Posterior cingulate gyrus (tissue), 11 donors: ENCODE data around the gene TCERG1L.
"Not testable (repeated sequence)": the region's sequence is repeated elsewhere in the genome, so short reads cannot be mapped to it uniquely, and the experiment has no call there.

Experiments
- DNase-seq, 10 donors: peaks; one replicate each; pipeline versions ENCODE4 v3.0.0 to v3.0.0-alpha.2; 2020 to 2021; ENCODE audit warnings: mixed read lengths in 3 of 10
- intact Hi-C: fragments of 100-400 bp; cut with DNase I; formaldehyde crosslinking; loops from one replicate; pipeline ENCODE4 v1.15.1; 2023

TCERG1L gene, protein sequence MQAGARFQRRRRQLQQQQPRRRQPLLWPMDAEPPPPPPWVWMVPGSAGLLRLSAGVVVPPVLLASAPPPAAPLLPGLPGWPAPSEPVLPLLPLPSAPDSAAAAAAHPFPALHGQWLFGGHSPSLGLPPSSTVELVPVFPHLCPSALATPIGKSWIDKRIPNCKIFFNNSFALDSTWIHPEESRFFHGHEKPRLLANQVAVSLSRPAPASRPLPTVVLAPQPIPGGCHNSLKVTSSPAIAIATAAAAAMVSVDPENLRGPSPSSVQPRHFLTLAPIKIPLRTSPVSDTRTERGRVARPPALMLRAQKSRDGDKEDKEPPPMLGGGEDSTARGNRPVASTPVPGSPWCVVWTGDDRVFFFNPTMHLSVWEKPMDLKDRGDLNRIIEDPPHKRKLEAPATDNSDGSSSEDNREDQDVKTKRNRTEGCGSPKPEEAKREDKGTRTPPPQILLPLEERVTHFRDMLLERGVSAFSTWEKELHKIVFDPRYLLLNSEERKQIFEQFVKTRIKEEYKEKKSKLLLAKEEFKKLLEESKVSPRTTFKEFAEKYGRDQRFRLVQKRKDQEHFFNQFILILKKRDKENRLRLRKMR

DNA sequence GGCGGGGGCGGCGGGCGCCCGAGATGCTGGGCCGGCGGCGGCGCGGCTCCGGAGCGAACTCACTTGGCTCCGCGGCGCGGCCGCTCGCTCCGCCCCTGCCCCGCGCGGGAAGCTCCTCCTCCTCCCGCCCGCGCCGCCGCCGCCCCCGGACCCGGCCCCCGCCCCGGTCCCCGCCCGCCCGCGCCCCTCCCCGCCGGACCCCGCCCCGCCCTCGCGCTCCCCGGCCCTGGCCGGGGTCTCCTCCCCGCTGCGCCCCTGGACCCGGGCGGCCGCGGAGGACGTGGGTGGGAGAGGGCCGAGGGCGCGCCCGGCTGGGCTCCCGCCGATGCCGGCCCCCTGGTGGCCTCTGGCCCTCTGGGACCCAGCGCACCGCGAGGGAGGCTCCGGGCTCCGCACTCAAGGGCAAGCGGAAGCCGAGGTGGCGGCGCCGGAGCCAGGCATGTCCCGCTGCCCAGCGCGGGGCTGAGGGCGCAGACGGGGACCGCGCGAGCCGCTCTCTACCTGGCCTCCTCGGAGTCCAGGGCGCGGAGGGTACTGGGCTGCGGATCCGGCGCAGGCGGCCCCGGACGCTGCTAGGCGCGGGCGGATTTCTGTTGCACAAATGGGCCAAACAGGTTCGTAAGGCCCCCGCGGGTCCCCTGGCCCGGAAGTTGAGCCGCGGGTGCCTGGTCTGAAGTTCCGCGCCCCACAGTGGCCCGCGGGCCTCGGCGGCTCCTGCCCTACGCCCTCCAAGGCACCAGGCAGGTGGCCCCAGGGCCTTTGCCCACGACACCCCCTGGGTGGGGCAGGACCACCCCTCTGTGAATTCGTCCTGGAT, at the start of gene TCERG1L:
Gene TCERG1L, minus strand, starts transcription at position 61 of the 817 bp plus-strand sequence. CDS start 86 bp downstream, outside the sequence.
- DNase-seq: peak in 3 of 10 donors; percentile 83 to 84 (median 83)
- intact Hi-C loops: loop anchor here (10.0 kb wide), 1 partner anchor 1117 kb away; no protein-coding TSS in a partner anchor

DNA sequence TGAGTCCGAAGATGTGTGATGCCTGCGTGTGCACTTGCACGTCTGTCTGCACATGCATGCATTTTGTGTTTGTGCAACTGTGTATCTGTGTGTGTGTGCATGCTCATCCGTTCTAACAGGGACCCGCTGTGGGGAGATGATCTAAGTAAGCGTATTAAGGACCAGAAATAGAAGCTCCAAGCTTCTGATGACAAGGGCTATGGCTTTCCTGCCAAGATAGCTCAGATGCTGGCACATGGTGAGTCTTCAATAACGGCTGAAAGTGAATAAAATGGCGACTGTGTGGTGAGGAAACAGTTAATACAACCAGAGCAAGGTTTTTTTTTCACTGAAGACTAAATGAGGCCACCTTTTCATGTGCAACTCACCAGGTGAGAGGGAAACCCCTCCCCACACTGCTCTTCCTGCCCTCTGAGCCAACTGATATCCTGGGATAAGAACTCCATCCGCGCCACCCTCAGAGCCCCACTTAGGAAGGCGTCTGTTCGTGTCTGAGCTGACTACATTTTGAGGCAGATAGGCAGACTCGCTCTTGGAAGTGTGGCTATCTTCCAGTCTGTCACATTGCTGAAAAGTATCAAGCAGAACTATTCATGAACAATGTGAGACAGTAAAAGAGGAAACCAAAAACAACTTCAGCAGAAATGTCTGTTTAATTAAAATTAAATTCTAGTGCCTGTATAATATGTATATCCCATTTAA, 47.4 kb upstream of the TCERG1L start:
- intact Hi-C loops: no loop called here
- DNase-seq: peak in 1 of 10 donors; percentile 70

DNA sequence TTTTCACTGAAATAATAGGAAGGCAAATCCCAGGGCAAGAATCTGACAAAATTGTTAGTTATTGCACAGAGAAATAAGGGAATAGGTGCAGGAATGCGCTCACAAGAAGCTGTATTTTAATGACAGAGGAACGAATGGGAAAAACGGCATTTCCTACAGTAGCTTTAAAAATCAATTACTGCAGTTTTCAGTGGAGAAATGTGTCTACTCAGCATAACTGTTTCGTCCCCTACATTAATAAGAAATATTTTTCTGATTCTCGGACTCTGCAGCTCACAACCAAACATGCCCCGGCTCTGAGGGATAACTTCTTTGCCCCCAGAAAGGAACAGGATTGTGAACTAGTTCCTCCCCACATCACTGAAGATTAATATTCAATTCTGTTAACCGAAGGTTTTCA, 44.9 kb upstream of the TCERG1L start:
- no peak for DNase-seq
- intact Hi-C loops: no loop called here

DNA sequence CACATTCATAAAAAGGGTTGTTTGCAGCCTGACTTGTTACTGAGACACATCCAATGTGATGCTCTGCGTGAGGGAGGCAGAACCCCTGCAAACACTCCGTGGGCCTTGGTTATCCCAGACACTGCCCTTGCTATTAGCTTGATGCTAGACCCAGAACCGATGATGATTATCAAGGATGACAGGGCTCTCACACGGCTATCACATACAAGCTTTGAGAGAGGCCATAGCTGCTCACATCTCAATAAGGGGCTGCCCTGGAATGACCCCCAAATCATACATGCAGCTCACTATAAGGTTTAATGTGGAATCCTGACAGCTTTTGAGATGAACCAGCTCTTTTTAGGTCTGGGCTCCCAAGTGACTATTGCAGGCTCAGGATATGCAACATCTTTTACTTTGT, 44.4 kb upstream of the TCERG1L start:
- intact Hi-C loops: no loop called here
- no peak for DNase-seq

DNA sequence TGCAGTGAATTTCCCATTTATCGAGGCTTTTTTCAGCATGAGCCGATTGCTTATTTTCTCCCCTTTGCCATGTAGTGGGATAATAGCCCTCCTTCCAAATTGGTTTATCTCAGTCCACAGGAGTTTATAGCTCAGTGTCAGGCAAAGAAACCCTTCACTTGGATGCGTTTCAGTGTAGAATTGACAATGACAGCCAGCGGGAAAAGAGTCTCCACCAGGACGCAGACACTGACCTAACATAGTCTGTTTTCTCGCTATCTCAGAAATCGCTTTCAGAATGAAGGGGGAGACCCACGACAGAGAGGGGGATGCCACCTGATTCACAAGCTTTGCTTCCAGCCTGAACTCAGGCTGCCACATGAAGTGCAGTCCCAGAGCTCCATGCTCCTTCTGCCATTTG, 43.5 kb upstream of the TCERG1L start:
- no peak for DNase-seq
- intact Hi-C loops: no loop called here

DNA sequence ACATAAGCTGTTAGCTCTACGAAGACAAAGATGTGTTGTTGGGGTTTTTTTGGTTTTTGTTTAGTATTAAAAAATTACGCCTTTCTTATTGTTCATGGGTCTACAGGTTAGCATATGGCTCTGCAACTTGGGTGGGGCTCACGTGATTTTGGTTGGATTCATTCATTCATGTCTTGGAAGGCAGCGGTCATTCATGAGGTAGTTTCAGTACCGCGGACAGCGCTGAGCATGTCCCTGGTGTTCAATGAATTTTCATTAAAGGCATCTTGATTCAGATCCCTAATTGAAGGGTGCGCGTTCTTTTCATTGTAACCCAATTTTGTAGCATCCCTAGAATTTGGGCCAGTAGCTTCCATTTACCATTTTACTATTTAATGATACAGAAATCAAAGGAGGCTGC, 42.9 kb upstream of the TCERG1L start:
- DNase-seq: no peak
- intact Hi-C loops: no loop called here

DNA sequence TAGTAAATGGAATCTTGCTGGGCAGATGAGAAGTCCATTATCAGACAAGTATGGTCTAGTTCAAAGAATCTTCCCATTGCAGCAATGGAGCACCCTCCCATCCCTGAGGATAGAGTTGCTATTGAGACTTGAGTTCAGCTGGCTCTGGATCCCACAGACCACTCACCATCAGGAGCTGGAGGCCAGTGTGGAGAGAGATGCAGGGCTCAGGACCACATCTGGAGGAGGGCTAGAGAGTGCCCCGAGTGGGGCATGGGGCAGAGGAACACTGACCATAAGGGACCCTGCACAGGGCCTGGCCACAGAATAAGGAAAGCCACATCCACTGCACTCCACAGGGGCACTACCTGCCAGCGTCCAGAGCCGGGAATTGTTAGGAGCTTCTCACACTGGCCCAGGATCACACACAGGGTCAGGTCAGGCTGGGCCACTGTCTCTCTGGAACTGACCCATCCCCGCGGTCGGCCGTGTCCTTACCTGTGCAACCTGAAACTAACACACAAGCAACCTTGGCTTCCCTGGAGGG, 41.3 kb upstream of the TCERG1L start:
- DNase-seq: no peak
- intact Hi-C loops: no loop called here

DNA sequence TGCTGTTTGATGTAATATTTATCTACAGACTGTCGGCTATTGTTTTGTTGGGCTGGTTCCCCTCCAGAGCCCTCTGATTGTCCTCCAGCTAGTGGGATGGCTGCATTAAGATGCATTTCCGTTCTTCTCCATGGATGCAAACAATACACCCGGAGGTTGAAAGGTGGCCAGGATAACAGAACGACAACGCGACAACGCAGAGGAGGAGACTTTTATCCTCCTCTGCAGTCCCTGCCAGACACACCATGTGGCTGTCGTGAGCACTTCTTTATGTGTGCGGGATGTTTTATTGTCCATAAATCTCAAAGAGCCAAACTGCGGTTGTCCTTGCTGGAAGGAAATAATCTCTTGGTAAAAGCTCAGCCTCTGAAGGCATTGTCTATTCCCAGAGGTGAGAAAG, 39.1 kb upstream of the TCERG1L start:
- DNase-seq: no peak
- intact Hi-C loops: no loop called here

DNA sequence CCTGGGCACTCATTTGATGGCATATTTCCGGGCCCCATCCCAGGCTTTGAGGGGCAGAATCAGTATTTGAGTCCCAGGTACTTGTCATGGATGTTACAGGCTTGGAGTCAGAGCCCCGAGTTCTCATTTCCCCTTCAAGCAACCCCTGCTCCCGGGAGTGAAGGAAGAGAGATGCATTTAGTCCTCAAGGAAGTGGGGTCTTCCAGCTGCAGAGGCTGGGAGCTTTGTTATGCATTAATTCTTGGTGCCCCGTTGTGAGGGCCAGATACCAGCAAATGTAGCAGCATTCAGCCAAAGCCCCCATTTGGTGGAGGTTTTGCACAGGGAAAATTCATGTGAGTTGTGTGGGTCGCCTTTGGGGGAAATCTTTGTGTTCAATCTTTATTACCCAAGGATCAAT, 38.7 kb upstream of the TCERG1L start:
- no peak for DNase-seq
- intact Hi-C loops: no loop called here

DNA sequence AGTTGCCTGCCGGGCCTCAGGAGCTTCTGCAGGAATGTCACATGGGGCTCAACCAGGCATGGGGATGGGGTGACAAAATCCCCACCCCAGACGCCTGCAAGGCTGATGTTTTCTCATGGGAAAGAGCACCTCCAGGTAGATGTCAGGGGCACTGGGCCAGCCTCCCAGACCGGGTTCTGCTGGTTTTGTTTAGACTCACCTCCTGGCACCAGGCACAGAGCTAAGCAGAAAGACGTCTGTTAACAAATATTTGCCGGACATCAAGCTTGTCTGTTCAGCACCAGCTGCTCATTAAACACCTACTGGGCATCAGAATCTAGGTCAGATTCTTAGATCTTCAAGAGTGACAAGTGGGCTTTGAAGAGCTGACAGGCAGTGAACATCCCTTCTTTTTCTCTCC, 34.9 kb upstream of the TCERG1L start:
- intact Hi-C loops: no loop called here
- DNase-seq: peak in 1 of 10 donors; percentile 48

DNA sequence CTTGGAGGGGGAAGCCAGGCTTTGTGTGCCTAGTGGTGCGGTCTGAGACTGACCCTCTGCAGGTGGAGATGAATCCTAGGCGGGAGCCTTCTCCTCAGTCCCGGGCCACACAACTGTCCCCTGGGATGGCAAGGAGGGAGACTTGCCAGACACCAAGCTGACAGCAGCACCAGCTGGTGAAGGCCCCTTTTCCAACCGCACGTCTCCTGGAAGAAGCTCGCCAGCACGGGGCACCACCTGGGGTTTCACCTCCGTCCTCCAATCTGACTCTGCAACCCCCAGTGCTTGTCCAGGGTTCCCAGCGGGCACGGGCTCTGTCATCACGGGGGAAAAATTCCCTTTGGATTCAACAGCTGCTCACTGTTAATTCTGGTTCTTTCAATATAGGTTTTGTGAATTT, 34.2 kb upstream of the TCERG1L start:
- DNase-seq: peak in 1 of 10 donors; percentile 80
- intact Hi-C loops: no loop called here

DNA sequence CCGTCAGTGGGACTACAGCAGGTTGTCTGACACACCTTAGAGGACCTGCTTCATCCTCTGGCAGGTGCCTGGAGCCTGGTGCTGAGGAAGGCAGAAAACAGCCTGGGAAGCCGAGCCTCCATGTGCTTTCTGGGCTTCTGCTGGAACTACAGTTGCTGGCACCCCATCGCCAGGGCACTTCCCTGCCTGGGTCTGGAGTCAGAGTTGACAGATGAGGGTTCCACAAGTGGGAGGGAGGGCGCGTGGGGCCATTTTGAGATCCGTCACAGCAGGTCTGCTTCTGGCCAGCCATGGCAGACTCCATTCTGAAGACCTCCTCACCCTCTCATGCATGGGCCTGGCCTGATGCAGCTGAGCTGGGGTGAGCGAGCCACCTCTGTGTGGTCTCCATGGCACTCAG, 33.2 kb upstream of the TCERG1L start:
- intact Hi-C loops: no loop called here
- DNase-seq: peak in 1 of 10 donors; percentile 55

DNA sequence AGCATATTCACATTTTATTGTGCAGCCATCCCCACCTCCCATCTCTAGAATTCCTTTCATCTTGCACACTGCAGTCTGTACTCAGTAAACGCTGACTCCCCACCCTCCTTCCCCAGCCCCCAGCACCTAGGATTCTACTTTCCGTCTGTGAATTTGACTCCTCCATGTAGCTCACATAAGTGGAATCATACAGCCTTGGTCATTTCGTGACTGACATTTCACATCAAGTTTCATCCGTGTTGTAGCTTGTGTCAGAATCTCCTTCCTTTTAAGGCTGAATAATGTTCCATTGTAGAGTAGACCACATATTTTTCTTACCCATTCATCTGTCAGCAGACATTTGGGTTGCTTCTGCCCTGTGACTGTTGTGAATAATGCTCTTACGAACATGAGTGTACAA, 26.2 kb upstream of the TCERG1L start:
- no peak for DNase-seq
- intact Hi-C loops: no loop called here

DNA sequence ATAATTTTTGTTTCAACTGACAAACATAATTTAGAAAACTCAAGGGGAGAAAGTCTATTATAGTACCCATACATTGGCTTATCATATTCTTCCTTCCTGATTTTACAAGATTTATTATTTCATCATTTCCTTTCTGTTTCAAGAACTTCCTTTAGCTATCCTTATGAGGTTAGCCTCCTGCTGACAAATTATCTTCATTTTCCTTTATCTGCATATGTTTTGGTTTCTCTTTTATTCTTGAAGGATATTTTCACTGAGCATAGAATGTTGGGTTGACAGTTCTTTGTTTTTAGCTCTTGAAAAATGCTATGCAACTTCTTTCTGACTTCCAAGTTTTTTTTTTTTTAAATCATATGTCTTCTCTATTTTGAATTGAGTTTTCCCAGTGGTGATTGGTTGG, 21.3 kb upstream of the TCERG1L start:
- intact Hi-C loops: no loop called here
- no peak for DNase-seq

DNA sequence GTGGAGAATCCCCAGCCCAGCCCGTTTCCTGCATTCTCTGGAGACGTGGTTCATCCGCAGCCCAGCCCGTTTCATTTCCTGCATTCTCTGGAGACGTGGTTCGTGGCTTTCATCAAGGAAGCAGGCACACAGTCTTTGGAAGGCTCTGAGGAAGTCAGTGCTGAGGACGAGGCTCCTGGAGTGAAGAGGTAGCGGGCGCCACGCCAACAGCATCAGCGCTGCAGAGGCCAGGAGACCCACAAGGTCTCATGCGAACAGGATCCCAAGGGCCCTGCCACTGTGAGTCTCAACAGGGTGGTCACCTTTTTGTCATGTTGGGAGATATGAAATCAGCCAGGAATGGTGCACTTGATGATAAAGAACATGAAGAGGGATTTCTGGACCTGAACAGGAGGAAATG, 12.4 kb upstream of the TCERG1L start:
- intact Hi-C loops: no loop called here

DNA sequence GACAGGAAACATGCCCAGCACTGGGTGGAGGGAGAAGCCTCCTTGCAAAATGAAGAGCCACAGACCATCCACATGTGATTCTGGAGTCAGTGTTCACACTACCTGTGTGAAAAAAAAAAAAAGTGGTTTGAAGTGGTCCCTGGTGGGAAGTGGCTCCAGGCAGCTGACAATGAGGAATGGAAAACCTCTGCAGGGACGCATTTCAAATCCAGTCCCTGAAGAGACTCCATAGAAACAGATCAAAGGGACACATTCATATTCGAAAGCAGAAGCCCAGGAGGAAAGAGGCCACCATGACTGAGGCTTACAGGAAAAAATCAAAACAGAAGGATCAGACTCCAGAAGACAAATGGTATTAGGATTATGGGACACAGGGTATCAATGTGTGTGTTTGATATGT, 11.5 kb upstream of the TCERG1L start:
- intact Hi-C loops: no loop called here
- DNase-seq: no peak

More for the DNA sequence above, 12.4 kb upstream of the TCERG1L start:
- DNase-seq: no peak

DNA sequence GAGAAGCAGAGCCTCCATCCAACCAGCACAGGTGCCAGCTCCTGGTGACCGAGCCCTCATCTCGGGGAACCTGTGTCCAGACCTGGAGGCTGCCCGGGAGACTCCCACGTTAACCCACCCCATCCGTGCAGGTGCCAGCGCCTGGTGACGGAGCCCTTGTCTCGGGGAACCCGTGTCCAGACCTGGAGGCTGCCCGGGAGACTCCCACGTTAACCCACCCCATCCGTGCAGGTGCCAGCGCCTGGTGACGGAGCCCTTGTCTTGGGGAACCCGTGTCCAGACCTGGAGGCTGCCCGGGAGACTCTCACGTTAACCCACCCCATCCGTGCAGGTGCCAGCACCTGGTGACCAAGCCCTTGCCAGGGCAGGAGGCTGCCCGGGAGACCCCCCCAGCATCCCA, 11.1 kb upstream of the TCERG1L start:
- intact Hi-C loops: not testable (repeated sequence)
- DNase-seq: peak in 2 of 10 donors; percentile 58 to 62

DNA sequence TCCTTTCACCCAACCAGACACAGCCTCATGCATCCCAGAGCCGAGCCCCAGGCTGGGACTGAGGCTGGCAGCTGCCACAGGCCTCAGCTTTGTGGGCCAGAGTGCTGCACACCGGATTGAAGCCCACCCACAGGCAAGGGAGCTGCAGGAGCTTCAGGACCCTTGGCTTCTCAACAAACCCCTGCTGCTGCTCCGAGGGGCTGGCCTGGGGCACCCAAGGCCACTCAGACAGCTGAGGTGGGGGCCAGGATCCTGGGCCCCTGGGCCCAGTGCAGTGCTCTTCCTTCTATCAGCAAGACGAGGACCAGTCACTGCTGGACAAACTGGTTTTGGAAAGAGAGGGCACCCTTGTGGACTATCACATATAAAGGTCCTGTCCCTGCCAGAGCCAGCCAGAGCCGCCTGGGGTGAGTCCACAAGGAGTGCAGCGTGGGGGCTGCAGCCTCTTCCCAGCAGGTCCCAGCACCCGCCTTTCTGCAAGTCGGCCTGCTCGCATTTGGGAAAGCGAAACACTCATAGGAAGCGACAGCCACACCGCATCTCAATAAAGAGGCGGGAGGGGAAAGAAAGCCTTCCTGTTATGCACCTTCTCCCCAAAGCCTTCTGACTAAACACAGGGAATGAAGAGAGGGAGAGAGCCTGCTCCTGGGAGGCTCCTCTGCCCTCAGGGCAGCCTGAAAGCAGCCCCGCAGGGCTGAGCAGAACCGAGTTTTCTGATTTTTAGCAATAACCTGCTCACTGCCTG, 9.5 kb upstream of the TCERG1L start:
- intact Hi-C loops: no loop called here
- DNase-seq: peak in 1 of 10 donors; percentile 68

DNA sequence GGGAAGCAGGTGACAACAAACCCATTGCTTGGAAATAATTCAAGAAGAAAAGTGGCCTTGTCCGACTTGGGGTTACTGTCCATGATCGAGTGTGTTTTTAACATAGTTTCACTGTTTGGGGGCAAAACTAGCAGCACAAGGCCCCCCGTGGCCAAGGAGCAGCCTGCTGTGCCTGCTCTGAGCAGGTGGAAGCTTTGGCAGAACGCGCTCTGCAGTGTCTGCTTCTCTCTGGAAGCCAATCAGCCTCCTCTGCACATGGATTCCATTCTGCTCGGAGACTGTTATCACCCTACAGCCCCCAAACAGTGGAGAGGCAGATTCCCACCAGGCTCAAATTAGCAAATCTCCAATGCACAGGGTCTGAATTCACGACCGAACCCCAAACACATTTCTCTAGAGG, 7.3 kb upstream of the TCERG1L start:
- intact Hi-C loops: loop anchor here (10.0 kb wide), 1 partner anchor 1124 kb away; no protein-coding TSS in a partner anchor
- DNase-seq: peak in 2 of 10 donors; percentile 58 to 67
